Activated naive CD8-positive, alpha-beta T cell (primary cell): Measurements from ENCODE around the gene FOS.
"Not testable (repeated sequence)": the region's sequence is repeated elsewhere in the genome, so short reads cannot be mapped to it uniquely, and the experiment has no call there.

Source experiments
- H3K27ac Mint-ChIP-seq: one replicate; pipeline ENCODE4 v1.8.0; 2021; ENCODE audit warnings: mixed read lengths
- H3K27me3 Mint-ChIP-seq: one replicate; pipeline ENCODE4 v1.8.0; 2021; ENCODE audit warnings: mixed read lengths
- H3K36me3 Mint-ChIP-seq: one replicate; pipeline ENCODE4 v1.8.0; 2021; ENCODE audit warnings: mixed read lengths
- H3K4me1 Mint-ChIP-seq: one replicate; pipeline ENCODE4 v1.8.0; 2021; ENCODE audit warnings: low read depth, mixed read lengths
- H3K4me3 Mint-ChIP-seq: one replicate; pipeline ENCODE4 v1.8.0; 2021; ENCODE audit warnings: mild to moderate bottlenecking, mixed read lengths
- H3K9me3 Mint-ChIP-seq: one replicate; pipeline ENCODE4 v1.8.0; 2021; ENCODE audit warnings: low read depth, mixed read lengths

FOS gene

DNA sequence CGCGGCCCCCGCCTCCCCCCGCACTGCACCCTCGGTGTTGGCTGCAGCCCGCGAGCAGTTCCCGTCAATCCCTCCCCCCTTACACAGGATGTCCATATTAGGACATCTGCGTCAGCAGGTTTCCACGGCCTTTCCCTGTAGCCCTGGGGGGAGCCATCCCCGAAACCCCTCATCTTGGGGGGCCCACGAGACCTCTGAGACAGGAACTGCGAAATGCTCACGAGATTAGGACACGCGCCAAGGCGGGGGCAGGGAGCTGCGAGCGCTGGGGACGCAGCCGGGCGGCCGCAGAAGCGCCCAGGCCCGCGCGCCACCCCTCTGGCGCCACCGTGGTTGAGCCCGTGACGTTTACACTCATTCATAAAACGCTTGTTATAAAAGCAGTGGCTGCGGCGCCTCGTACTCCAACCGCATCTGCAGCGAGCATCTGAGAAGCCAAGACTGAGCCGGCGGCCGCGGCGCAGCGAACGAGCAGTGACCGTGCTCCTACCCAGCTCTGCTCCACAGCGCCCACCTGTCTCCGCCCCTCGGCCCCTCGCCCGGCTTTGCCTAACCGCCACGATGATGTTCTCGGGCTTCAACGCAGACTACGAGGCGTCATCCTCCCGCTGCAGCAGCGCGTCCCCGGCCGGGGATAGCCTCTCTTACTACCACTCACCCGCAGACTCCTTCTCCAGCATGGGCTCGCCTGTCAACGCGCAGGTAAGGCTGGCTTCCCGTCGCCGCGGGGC lies at the start of gene FOS:
TSS of gene FOS (plus strand) at position 407 of the 731 bp plus-strand sequence. CDS start at position 562, 155 bp downstream.
- Mint-ChIP-seq H3K9me3 (no peaks in the 10 kb centered on the region), H3K27me3 (peaks cover 13% of the 10 kb centered on the region), H3K27ac (peak within 1 kb of the TSS; percentile 94), H3K4me3 (peak within 1 kb of the TSS; percentile 93), H3K4me1 (peaks cover 64% of the 10 kb centered on the region), H3K36me3 (peaks cover 16% of the 10 kb centered on the region)

GRCh38 chr14:75229661-75230139 lies 48.9 kb upstream of the FOS start:
- Mint-ChIP-seq H3K27ac (no peak overlapping the region), H3K27me3 (no peaks in the 10 kb centered on the region), H3K9me3 (no peaks in the 10 kb centered on the region), H3K4me1 (peaks cover 51% of the 10 kb centered on the region), H3K36me3 (no peaks in the 10 kb centered on the region), H3K4me3 (no peak overlapping the region)

- Mint-ChIP-seq H3K4me3 (no peak overlapping the region), H3K4me1 (peaks cover 51% of the 10 kb centered on the region), H3K36me3 (no peaks in the 10 kb centered on the region), H3K9me3 (no peaks in the 10 kb centered on the region), H3K27ac (peak overlapping the region; percentile 46), H3K27me3 (no peaks in the 10 kb centered on the region)
These were observed 48.4 kb upstream of the FOS start for GRCh38 chr14:75230140-75230792.

GRCh38 chr14:75231320-75231719 lies 47.3 kb upstream of the FOS start:
- Mint-ChIP-seq H3K9me3 (no peaks in the 10 kb centered on the region), H3K27me3 (no peaks in the 10 kb centered on the region), H3K36me3 (no peaks in the 10 kb centered on the region), H3K4me3 (no peak overlapping the region), H3K27ac (no peak overlapping the region), H3K4me1 (peaks cover 51% of the 10 kb centered on the region)

- Mint-ChIP-seq H3K27me3 (no peaks in the 10 kb centered on the region), H3K27ac (peak overlapping the region; percentile 37), H3K36me3 (no peaks in the 10 kb centered on the region), H3K4me1 (peaks cover 50% of the 10 kb centered on the region), H3K9me3 (no peaks in the 10 kb centered on the region), H3K4me3 (no peak overlapping the region)
These were observed 46.4 kb upstream of the FOS start for GRCh38 chr14:75232191-75232590.

GRCh38 chr14:75232597-75232996 lies 46.0 kb upstream of the FOS start:
- Mint-ChIP-seq H3K27me3 (no peaks in the 10 kb centered on the region), H3K4me1 (peaks cover 49% of the 10 kb centered on the region), H3K36me3 (no peaks in the 10 kb centered on the region), H3K27ac (peak overlapping the region; percentile 37), H3K9me3 (no peaks in the 10 kb centered on the region), H3K4me3 (no peak overlapping the region)

DNA sequence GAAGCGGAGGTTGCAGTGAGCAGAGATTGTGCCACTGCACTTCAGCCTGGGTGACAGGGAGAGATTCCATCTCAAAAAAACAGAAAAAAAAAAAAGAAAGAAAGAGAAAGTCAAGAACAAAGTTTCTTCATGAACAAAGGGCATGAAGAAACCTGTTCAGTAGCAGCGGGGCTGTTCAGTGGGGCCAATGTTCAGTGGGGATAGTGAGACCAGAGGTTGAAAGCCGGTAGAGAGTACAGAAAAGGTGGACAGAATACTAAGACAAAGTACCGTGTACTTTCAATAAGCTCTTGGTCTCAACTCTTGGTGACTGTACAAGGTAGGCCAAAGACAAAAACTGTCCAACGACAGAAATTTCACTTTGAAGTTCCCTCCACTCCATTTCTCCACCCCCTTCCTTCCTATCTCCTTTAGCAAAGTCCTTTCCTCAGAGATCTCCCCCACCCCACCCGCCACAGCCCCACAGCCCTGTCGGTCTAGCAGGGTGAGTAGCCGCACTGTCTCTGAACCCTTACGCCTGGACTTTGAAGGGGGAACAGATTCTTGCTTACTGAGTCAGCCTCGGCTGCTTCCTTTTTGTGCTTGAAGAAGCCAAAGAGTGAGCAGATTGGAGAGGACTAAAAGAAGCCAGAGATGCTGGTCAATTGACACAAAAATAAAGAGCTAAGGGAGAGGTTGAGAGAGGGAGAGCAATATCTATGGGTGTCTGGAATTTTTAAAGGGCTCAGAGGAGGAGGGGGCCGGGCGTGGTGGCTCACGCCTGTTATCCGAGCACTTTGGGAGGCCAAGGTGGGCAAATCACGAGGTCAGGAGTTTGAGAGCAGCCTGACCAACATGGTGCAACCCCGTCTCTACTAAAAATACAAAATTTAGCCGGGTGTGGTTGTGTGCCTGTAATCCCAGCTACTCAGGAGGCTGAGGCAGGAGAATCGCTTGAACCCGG lies 44.2 kb upstream of the FOS start:
- Mint-ChIP-seq H3K36me3 (no peaks in the 10 kb centered on the region), H3K9me3 (no peaks in the 10 kb centered on the region), H3K4me3 (no peak overlapping the region), H3K27ac (no peak overlapping the region), H3K4me1 (peaks cover 38% of the 10 kb centered on the region), H3K27me3 (no peaks in the 10 kb centered on the region)

- not testable (repeated sequence) for H3K27ac Mint-ChIP-seq, H3K4me3 Mint-ChIP-seq, H3K9me3 Mint-ChIP-seq, H3K27me3 Mint-ChIP-seq, H3K36me3 Mint-ChIP-seq
- H3K4me1 Mint-ChIP-seq = peaks cover 30% of the 10 kb centered on the region
These were observed 43.4 kb upstream of the FOS start for GRCh38 chr14:75235198-75235597.

DNA sequence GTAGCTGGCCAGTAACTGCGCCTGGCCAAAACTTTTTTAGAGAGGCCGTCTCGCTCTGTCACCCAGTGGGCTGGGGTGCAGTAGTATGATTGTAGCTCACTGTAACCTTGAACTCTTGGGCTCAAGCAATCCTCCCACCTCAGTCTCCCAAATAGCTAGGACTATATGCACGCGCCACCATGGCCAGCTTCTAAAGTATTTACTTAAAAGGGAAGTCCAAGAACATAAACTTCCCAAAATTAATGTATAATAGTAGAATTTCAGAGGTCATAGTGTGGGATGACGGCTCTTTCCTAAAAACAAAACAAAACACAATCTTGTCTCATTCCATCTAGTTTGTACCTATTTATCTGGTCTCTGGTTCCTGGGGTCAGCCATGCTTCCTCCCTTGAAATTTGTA lies 42.2 kb upstream of the FOS start:
- H3K4me3 Mint-ChIP-seq = no peak overlapping the region
- H3K9me3 Mint-ChIP-seq = no peaks in the 10 kb centered on the region
- H3K27me3 Mint-ChIP-seq = no peaks in the 10 kb centered on the region
- no peak overlapping the region for H3K27ac Mint-ChIP-seq
- no peaks in the 10 kb centered on the region for H3K36me3 Mint-ChIP-seq
- peaks cover 18% of the 10 kb centered on the region for H3K4me1 Mint-ChIP-seq

DNA sequence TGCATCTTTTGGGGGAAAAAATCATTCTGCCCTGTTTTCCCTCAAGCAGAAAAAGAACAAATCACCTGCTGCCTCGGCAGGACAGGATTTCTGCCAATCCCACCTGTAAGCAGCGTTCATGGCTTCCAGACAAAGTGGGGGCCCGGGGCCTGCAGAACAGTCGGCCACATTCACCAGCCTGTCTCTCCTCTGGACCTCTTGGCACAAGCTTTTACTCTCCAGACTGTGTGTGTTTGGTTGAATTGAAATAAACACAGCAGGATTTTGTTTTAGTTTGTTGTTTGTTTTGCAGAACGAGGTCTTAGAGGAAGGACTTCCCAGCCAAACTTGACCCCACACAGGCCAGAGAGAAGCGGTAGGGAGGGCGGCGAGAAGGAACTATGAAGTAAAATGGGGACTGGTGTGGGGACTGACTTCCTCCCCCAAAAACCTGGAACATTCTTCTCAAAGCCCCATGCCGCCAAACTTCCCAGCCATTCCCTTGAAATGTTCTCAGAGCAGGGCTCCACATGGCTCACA lies 41.7 kb upstream of the FOS start:
- no peaks in the 10 kb centered on the region for H3K9me3 Mint-ChIP-seq
- H3K4me1 Mint-ChIP-seq = peaks cover 18% of the 10 kb centered on the region
- H3K4me3 Mint-ChIP-seq = no peak overlapping the region
- H3K36me3 Mint-ChIP-seq = no peaks in the 10 kb centered on the region
- no peak overlapping the region for H3K27ac Mint-ChIP-seq
- no peaks in the 10 kb centered on the region for H3K27me3 Mint-ChIP-seq

DNA sequence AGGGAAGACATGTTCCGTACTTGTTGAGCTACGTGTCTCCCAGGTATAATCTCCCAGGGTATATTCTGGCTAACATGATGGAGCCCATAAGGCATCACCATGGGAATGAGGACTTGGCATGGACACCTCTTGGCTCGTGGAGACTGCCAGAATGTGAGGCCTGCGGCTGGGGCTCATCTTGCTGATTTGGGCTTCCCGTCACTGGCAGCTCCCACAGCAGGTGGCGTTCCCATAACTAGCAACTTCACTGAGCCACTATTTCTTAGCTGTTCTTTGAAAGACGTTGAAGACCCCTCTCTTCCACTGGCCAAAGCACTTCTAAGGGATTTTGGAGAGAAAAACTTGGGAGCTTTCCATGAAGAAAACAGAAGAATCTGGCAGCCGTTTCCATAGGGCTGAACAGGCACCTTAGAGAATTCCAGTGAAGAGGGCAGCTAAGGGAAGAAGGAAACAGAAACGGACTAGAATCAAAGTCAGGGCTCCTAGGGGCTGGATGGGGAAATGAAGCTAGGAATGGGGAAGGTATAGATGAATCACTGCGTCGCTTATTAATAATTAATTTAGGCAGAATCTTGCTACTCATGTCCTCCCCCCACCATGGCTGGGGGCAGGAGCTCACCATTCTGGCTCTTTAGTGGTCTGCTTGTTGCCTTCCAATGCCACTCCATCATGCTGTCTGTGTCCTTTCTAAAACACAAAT lies 39.7 kb upstream of the FOS start:
- Mint-ChIP-seq H3K27ac (no peak overlapping the region), H3K27me3 (no peaks in the 10 kb centered on the region), H3K9me3 (no peaks in the 10 kb centered on the region), H3K4me3 (no peak overlapping the region), H3K36me3 (no peaks in the 10 kb centered on the region), H3K4me1 (peaks cover 5% of the 10 kb centered on the region)

- no peaks in the 10 kb centered on the region for H3K36me3 Mint-ChIP-seq
- H3K9me3 Mint-ChIP-seq = no peaks in the 10 kb centered on the region
- H3K27me3 Mint-ChIP-seq = no peaks in the 10 kb centered on the region
- no peaks in the 10 kb centered on the region for H3K4me1 Mint-ChIP-seq
- H3K4me3 Mint-ChIP-seq = no peak overlapping the region
- H3K27ac Mint-ChIP-seq = no peak overlapping the region
These were observed 37.8 kb upstream of the FOS start for GRCh38 chr14:75240781-75241180.

DNA sequence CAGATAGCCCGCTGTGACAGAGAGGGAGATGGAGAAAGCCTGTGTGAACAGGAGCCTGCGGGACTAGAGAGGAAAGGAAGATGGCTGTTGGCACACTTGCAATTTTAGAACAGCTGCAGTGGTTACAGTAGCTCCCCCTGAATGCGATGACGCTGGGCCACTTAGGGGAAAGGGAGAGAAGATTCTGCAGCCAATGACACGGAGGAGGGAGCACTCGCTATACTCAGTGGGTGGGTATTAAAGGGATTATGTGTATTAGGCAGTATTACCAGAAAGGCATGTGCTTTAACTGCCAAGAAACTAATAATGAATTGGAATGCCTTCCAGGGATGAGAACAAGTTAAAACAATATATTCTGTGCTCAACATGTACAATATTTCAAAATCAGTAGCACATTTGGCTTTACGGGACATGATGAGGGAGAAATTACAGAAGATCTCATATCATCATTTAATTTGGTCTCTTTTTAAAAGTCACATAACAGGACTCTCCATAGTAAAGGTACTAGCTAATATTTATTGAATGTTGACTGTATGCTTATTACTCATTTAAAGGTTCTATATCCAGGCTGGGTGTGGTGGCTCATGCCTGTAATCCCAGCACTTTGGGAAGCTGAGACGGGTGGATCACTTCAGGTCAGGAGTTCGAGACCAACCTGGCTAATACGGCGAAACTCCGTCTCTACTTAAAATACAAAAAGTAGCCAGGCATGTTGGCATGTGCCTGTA lies 35.9 kb upstream of the FOS start:
- Mint-ChIP-seq H3K36me3 (no peaks in the 10 kb centered on the region), H3K4me3 (no peak overlapping the region), H3K27ac (peak overlapping the region; percentile 19), H3K27me3 (no peaks in the 10 kb centered on the region), H3K4me1 (peaks cover 19% of the 10 kb centered on the region), H3K9me3 (no peaks in the 10 kb centered on the region)

DNA sequence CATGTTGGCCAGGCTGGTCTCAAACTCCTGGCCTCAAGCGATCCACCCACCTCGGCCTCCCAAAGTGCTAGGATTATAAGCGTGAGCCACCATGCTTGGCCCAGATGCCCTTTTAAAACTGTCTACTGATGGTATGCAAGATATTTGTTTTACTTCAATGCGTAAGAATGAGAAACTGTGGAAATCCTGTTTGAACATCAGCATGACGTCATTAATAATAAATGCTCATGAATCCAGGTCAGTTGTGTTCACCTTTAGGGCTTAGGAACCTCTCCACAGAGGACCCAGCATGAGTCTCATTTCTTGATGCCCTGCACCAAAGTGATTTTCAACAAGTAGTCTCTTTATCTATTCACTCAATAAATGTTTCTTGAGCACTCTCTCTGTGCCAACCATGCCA lies 34.5 kb upstream of the FOS start:
- Mint-ChIP-seq H3K36me3 (no peaks in the 10 kb centered on the region), H3K9me3 (no peaks in the 10 kb centered on the region), H3K4me1 (peaks cover 30% of the 10 kb centered on the region), H3K27me3 (no peaks in the 10 kb centered on the region), H3K4me3 (no peak overlapping the region), H3K27ac (no peak overlapping the region)
